ENCODE results near the gene KLHL35.

- TF ChIP-seq GABPA (IDR thresholded peaks at IDR 0.05 in 1 of 2, conservative IDR thresholded peaks at IDR 0.05 in 1 of 2) (no peak), CTCF (IDR thresholded peaks at IDR 0.05; ENCODE audit: low read depth, low read length, missing input control) (no peak), REST (IDR thresholded peaks at IDR 0.05) (no peak), HNF4A (conservative IDR thresholded peaks at IDR 0.05) (peak; percentile 37 to 38), YY1 (IDR thresholded peaks at IDR 0.05) (no peak), ATF3 (IDR thresholded peaks at IDR 0.05) (no peak), EGR1 (IDR thresholded peaks at IDR 0.05; ENCODE audit: low read depth in 2 of 2) (no peak), TAF1 (conservative IDR thresholded peaks at IDR 0.05) (no peak), RAD21 (IDR thresholded peaks at IDR 0.05) (no peak), SP1 (IDR thresholded peaks at IDR 0.05) (no peak)
Measured at GRCh38 chr11:75400146-75400865, 32.7 kb downstream of the KLHL35 start.

Data from liver (tissue), 3 donors.